Endothelial cell (in vitro differentiated cells): Measurements from ENCODE around the gene UVRAG. TPM values are rescaled to one million over a fixed set of nuclear protein-coding genes. Genes with fewer than 3 reads are reported as not detected.

ENCODE experiments used
- DNase-seq: peaks from one replicate; pipeline ENCODE4 v3.0.0; 2021; ENCODE audit warnings: low spot score
- H3K27ac Mint-ChIP-seq: one replicate; pipeline ENCODE4 v1.8.0; 2021; ENCODE audit warnings: mixed read lengths, inconsistent platforms; ENCODE audit not compliant: unreplicated experiment
- H3K27me3 Mint-ChIP-seq: one replicate; pipeline ENCODE4 v1.8.0; 2021; ENCODE audit warnings: mild to moderate bottlenecking, moderate library complexity, mixed read lengths, inconsistent platforms; ENCODE audit not compliant: unreplicated experiment
- H3K36me3 Mint-ChIP-seq: one replicate; pipeline ENCODE4 v1.8.0; 2021; ENCODE audit warnings: mild to moderate bottlenecking, low read depth, mixed read lengths, inconsistent platforms; ENCODE audit not compliant: unreplicated experiment
- H3K4me1 Mint-ChIP-seq: one replicate; pipeline ENCODE4 v1.8.0; 2021; ENCODE audit warnings: mild to moderate bottlenecking, mixed read lengths, inconsistent platforms; ENCODE audit not compliant: unreplicated experiment
- H3K4me3 Mint-ChIP-seq: one replicate; pipeline ENCODE4 v1.8.0; 2021; ENCODE audit warnings: mild to moderate bottlenecking, mixed read lengths, inconsistent platforms; ENCODE audit not compliant: unreplicated experiment
- H3K9me3 Mint-ChIP-seq: one replicate; pipeline ENCODE4 v1.8.0; 2021; ENCODE audit warnings: mixed read lengths, inconsistent platforms; ENCODE audit not compliant: unreplicated experiment
- total RNA-seq: library from RNA; stranded (reverse); fragmentation: NEBNext Ultra II Directional; extraction: Animal tissue kit (Norgen Biotek cat#: 25700); gene quantifications from one replicate; pipeline ENCODE4 v1.2.1, GENCODE V29; 2021; ENCODE audit not compliant: unreplicated experiment
- TF ChIP-seq, protein P1 (sequence below): fragments of 200-600 bp; sonication (generic); IDR thresholded peaks from one replicate; pipeline ENCODE4 v1.5.0; 2021; ENCODE audit warnings: antibody characterized with exemption; ENCODE audit not compliant: unreplicated experiment

The UVRAG gene
- total RNA-seq, 1 donor from 2014 or later, result 25.0 TPM

GRCh38 chr11:76094740-76095139, 279.7 kb downstream of the UVRAG start:
- DNase-seq, result no peak
- Mint-ChIP-seq H3K9me3 (no peaks in the 10 kb centered on the region), H3K36me3 (no peaks in the 10 kb centered on the region), H3K4me3 (no peak overlapping the region), H3K27me3 (peaks cover 4% of the 10 kb centered on the region), H3K27ac (no peak overlapping the region), H3K4me1 (peaks cover 4% of the 10 kb centered on the region)
- TF ChIP-seq, protein P1, sequence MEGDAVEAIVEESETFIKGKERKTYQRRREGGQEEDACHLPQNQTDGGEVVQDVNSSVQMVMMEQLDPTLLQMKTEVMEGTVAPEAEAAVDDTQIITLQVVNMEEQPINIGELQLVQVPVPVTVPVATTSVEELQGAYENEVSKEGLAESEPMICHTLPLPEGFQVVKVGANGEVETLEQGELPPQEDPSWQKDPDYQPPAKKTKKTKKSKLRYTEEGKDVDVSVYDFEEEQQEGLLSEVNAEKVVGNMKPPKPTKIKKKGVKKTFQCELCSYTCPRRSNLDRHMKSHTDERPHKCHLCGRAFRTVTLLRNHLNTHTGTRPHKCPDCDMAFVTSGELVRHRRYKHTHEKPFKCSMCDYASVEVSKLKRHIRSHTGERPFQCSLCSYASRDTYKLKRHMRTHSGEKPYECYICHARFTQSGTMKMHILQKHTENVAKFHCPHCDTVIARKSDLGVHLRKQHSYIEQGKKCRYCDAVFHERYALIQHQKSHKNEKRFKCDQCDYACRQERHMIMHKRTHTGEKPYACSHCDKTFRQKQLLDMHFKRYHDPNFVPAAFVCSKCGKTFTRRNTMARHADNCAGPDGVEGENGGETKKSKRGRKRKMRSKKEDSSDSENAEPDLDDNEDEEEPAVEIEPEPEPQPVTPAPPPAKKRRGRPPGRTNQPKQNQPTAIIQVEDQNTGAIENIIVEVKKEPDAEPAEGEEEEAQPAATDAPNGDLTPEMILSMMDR, result no peak

GRCh38 chr11:76095891-76096290, 280.9 kb downstream of the UVRAG start:
- peaks cover 6% of the 10 kb centered on the region for H3K27me3 Mint-ChIP-seq
- no peak overlapping the region for H3K27ac Mint-ChIP-seq
- no peaks in the 10 kb centered on the region for H3K36me3 Mint-ChIP-seq
- DNase-seq, result no peak
- peaks cover 4% of the 10 kb centered on the region for H3K4me1 Mint-ChIP-seq
- H3K4me3 Mint-ChIP-seq, result no peak overlapping the region
- no peaks in the 10 kb centered on the region for H3K9me3 Mint-ChIP-seq
- TF ChIP-seq, protein P1, result no peak

DNA sequence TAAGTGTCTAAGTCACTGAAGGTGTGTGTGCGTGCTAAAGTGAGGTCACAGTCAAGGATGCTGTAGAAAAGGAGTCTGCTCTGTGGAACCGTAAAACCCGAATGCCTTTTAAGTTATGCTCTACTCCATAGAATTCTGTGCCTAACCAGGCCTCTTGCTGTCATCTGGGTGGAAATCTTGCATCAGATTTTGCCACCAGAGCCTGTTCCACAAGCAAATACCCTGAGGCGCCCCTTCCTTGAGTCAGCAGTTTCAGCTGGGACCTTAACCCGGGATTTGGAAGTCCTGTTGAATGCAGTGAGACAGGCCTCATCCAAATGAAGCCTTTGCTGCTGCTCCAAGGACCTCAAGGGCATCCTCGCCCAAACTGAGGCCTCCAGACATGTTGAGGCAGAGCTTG, 281.5 kb downstream of the UVRAG start:
- H3K4me1 Mint-ChIP-seq, result peaks cover 4% of the 10 kb centered on the region

DNA sequence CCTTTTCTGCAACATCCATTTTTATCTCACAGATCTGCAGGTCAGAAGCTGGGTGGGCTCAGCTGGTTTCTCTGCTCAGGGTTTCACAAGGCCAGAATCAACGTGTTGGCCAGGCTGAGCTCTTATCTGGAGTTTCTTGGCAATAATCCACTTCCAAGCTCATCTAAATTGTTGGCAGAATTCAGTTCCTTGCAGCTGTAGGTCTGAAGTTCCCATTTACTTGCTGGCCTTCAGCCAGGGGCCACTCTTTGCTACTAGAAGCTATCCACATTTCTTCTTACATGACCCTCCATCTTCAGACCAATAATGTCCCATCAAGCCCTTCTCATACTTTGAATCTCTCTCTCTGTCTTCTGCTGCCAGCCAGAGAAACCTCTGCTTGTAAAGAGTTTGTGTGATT, 287.8 kb downstream of the UVRAG start:
- TF ChIP-seq, protein P1, result no peak
- H3K27me3 Mint-ChIP-seq, result peaks cover 3% of the 10 kb centered on the region
- H3K36me3 Mint-ChIP-seq, result no peaks in the 10 kb centered on the region
- no peaks in the 10 kb centered on the region for H3K9me3 Mint-ChIP-seq
- no peak overlapping the region for H3K27ac Mint-ChIP-seq
- peaks cover 6% of the 10 kb centered on the region for H3K4me1 Mint-ChIP-seq
- DNase-seq, result no peak
- H3K4me3 Mint-ChIP-seq, result no peak overlapping the region

More for the DNA sequence above, 281.5 kb downstream of the UVRAG start:
- TF ChIP-seq, protein P1, result no peak
- no peak overlapping the region for H3K4me3 Mint-ChIP-seq
- H3K27me3 Mint-ChIP-seq, result peaks cover 6% of the 10 kb centered on the region
- no peaks in the 10 kb centered on the region for H3K36me3 Mint-ChIP-seq
- no peak overlapping the region for H3K27ac Mint-ChIP-seq
- no peak for DNase-seq
- no peaks in the 10 kb centered on the region for H3K9me3 Mint-ChIP-seq

DNA sequence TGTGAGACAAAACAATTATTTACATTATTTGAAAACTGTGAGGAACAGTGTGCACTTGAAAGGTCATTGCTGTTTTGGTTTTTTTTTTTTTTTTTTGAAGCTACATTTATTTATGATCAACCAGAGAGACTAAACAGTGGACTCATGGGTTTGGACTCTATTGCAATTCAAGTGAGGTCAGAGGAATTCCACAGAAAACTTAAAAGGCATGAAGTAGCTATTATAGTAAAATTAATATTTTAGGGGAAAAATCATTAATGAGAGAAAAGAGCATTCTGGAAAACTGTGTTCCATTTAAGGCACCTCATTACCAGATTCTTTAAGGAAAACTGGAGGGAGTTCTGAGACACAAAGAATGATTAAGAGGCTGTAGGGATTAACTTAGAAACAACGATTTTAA, 288.4 kb downstream of the UVRAG start:
- no peak for DNase-seq
- TF ChIP-seq, protein P1, result no peak
- Mint-ChIP-seq H3K36me3 (no peaks in the 10 kb centered on the region), H3K27me3 (peaks cover 5% of the 10 kb centered on the region), H3K4me1 (peaks cover 6% of the 10 kb centered on the region), H3K9me3 (no peaks in the 10 kb centered on the region), H3K4me3 (no peak overlapping the region), H3K27ac (no peak overlapping the region)
